ENCODE results near the gene VCPKMT.
A peak's percentile ranks its signal among the peaks of the same experiment; 100 is the strongest.

The VCPKMT gene

DNA sequence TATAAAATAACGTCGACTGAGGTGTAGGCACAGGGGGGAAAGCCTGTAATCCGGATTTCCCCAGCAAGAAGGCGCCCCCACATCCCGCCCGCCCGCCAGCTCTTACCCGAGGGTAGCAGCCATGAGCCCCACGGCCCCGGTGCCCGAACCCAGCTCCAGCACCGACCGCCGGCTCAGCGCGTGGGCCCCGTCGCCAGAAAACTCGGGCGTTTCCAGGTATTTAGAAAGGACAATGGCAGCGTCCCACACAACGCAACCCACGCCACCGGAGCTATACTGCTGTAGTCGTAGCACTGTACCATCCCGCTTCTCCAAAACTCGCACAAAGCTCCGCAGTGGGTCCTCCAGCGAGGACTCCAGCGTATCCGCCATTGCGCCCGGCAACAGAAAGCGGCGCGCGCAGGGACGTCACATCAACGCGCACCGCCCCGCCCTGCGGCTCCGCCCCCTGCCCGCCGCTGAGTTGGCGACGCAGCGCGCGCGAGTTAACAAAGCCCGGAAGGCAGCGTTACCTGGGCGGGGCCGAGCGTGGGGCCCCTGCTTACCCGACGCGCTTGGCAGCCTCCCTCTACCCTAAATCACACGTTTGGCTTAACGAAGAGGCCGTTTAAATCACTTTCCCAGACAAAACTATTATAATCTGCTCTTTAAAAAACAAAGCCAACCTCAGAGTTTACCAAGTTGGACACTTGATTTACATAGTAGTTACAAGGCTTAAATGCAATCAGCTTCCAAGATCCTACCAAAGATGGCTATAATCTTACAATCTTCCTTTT lies at the start of gene VCPKMT:
VCPKMT (minus strand) TSS at position 392 of the 776 bp plus-strand sequence; CDS start at position 372, 20 bp downstream.
- DNase-seq (ENCODE audit: low spot score) = peak; percentile 88

DNA sequence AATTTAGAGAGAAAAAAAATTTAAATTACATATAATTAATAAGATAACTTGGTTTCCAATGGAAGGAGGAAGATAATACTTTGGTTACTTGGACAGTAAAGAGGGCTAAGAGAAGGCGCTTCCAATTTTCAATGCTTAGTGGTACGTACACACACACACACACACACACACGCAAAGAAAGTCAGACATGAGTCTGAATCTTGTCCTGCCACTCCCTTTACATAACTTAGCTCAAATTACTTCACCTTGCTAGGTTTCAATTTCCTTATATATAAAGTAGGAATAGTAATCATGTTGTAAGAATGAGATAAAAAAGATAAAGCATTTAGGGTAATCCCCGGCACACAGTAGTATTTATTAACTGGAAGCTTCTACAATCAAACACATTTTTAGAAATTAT lies 39.7 kb upstream of the VCPKMT start:
- no peak for DNase-seq (ENCODE audit: low spot score)

DNA sequence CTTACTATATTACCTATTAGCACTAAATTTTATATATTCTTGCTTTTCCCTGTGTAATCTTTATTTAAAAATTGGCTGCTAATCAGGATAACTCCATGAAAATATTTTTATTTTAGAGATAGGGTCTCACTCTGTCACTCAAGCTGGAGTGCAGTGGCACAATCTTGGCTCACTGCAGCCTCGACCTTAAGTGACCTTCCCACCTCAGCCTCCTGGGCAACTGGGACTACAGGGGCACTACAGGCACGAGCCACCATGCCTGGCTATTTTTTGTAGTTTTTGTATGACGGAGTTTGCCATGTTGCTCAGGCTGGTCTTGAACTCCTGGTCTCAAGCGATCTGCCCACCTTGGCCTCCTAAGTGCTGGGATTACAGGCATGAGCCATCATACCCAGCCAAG lies 32.4 kb upstream of the VCPKMT start:
- no peak for DNase-seq (ENCODE audit: low spot score)

DNA sequence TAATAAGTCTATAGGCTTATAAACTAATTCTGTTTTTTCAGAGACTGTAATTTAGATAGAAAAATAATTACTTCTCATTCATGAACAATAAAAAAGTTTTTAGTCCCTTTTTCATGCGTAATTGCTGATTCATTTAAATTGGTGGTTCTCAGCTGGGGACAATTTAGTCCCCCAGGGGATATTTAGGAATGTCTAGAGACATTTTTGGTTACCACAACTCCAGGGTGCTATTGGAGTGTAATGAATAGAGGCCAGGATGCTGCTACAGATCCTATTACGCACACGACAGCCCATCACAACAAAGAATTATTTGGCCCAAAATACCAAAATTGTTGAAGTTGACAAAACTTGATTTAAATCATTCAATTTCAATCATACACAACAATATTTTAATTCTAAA lies 22.8 kb upstream of the VCPKMT start:
- no peak for DNase-seq (ENCODE audit: low spot score)

DNA sequence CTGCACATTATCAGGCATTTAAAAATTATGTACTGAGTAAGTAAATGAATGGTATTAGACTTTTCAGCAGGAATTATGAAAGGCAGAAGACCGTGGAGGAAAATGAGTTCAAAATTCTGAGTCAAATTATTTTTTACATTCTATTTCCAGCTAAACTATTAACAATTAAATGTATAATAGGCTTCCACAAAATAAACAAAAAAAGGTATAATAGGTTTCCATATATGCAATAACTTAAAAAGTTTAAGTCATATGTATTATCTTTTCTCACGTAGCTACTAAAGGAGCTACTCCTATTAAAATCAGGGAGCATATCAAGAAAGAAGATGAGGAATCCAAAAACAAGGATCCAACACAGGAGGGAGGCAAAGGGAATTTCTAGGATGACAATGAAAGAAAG lies 11.4 kb upstream of the VCPKMT start:
- no peak for DNase-seq (ENCODE audit: low spot score)

DNA sequence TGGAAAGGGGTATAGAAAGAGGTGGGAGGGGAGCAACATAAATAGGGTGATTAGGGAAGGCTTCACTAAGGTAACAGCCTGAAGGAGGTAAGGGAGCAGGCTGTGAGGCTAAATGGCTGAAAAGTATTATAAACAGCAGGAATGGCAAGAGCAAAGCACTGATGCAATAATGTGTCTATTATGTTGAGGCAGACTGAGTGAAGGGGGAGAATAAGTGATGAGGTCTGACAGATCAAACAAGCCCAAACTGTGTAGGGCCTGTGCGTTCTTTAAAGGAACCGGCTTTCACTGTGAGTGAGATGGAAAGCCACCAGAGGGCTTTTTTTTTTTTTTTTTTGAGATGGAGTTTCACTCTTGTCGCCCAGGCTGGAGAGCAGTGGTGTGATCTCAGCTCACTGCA lies 6.7 kb upstream of the VCPKMT start:
- DNase-seq (ENCODE audit: low spot score) = no peak

DNA sequence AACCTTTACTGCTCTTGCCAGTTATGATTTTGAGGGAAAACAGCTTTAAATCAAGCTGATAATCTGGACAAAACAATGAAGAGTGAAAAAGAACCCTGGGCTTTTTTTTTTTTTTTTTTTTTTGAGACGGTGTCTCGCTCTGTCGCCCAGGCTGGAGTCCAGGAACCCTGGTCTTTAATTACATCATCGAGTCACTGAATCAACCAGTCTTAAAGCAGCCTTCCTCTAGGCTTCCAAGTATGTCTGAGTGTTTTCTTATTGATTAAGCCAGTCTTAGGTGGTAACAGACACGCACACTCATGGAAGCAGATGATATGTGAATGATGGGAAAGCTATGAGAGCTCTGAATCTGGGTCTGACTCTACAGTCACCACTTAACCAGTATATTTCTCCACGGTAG lies 5.9 kb upstream of the VCPKMT start:
- DNase-seq (ENCODE audit: low spot score) = no peak

DNA sequence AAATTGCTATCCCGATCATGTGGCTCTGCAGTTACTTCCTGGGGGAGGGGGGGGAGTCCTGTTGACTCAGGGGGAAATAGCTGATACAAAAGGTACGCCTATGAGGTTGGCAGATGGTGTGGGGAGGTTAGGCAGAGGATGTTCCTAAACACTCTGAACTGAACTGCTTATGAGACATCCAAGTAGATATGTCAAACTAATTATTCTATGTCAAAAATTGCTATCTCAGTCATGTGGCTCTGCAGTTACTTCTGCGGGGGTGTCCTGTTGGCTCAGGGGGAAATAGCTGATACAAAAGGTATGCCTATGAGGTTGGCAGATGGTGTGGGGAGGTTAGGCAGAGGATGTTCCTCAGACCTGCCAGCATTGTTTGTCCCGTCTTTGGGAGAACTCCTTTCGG lies 5.1 kb upstream of the VCPKMT start:
- DNase-seq (ENCODE audit: low spot score) = no peak

DNA sequence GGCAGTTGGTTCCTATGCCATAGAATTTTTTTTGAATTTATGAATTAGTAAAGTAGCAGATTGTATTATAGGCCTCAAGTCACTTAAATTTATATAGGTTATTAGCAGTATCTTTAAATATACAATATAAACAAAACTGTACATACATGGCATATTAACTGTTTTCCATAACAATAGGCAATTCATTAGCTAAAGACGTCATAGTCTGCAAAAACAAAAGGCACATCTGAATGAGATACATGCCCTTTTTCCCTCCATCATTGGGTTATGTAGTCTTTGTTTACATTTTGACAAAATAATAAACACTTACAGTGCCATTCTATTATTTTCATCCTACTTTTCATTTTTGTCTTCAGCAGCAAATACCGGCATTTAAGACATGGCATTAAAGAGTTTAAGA lies 1.1 kb upstream of the VCPKMT start:
- no peak for DNase-seq (ENCODE audit: low spot score)

DNA sequence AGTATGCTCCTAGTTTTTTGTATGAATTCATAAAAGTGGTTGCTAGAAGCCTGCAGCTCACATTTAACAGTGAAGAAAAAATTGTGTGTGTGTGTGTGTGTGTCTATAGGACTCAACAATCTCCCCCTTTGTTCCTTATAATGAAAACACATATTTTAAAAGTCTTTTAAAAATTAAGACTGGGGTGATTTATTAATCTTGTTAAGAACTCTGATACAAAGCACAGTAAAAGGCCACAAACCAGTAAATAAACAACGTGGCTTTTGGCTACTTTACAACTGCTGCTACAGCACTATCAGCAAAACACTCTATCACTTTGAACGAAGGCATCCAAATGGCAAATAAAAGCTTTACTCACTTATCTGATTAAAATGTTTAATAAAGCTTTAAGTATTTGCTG lies 594 bp upstream of the VCPKMT start:
- no peak for DNase-seq (ENCODE audit: low spot score)

DNA sequence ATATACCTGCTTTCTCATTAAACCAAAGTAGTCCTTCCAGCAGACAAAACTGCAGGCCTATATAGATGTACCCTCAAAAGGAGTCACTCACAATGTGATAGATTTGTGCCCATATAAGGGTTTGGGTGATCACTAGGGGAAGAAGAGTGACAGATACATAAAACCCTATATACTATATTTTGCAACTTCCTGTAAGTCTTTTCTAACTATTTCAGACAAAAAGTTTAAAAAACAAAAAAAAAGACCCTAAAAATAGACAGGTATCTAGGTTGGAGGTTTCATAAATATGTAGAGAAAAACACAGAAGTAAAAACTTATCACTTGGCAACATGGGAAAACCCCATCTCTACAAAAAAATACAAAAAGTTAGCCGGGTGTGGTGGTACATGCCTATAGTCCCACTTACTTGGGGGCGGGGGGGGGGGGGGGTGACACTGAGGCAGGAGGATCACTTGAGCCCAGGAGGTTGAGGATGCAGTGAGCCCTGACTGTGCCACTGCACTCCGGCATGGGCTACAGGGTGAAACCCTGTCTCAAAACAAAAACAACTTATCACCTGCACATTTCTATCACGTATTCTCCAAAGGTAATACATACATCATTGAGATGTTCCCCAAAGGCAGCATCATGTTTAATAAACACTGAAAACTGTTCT lies 2.9 kb downstream of the VCPKMT start:
- DNase-seq (ENCODE audit: low spot score) = no peak

DNA sequence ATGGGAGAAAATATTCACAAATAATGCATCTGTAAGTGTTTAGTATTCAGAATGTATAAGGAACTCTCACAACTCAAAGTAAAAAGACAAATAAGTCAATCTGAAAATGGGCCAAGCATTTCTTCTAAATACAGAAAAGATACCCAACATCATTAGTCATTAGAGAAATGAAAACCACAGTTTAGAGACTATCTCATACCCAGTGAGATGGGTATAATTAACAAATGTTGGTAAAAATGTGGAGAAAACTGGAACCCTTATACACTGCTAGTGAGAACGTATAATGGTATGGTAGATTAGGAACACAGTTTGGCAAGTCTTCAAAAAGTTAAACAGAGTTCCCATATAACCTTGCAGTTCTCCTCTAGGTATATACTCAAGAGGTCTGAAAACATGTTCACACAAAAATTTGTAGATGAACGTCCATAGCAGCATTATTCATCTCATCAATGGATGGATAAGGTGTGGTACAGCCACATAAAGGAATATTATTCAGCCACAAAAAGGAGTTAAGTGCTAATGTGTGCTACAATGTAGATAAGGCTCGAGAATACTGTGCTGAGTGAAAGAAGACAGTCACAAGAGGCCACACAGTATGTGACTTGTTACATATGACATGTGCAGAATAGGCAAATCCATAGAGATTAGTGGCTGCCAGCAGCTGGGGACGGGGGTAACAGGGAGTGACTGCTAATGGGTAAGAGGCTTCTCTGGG lies 5.9 kb downstream of the VCPKMT start:
- DNase-seq (ENCODE audit: low spot score) = no peak

DNA sequence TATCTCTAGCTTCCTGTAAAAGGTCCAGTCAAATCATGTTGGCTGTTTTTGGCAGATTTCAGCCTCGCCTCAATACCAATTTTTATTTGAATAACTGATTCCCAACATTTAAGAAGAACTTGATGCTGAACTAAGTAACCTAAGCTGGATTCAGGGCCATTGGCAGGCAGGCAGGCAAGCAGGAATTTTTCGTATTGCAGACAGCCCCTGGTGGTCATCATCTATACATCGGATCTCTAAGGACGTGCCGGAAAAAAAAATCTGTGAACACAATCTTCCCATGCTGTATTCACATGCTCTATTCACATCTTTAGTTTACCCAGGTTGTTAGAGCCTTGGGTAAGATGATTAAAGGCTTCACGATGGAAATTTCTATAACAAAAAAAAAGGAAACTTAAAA lies 7.0 kb downstream of the VCPKMT start:
- DNase-seq (ENCODE audit: low spot score) = peak; percentile 22

DNA sequence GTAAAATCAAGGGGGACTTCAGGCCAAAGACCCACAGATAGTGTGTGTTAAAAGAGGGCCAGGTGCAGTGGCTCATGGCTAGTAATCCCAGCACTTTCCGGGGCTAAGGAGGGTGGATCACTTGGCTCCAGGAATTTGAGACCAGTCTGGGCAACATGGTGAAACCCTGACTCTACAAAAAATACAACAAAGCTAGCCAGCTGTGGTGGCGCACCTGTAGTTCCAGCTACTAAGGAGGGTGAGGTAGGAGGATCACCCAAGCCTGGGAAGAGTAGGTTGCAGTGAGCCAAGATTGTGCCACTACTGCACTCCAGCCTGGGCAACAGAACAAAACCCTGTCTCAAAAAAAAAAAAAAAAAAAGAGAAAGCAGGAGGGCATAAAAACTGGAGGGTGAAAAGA lies 8.5 kb downstream of the VCPKMT start:
- DNase-seq (ENCODE audit: low spot score) = no peak

DNA sequence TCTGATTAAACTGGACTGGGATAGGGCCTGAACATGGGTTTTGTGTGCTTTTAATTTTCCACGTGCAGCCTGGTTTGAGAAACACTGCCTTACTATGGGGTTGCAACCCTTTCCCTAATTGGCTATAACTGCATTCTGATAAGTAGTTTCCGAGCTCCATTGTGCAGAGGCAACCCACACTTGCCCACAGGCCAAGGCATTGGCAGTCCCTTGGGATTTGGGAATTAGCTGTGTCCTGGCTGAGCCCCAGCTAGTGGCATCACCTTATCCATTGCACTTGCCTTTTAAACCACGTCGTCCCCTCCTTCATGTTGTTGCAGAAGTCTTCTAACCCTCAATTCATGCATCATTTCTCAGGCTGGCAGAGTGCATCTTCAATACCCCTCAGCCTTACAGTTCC lies 10.2 kb downstream of the VCPKMT start:
- no peak for DNase-seq (ENCODE audit: low spot score)

DNA sequence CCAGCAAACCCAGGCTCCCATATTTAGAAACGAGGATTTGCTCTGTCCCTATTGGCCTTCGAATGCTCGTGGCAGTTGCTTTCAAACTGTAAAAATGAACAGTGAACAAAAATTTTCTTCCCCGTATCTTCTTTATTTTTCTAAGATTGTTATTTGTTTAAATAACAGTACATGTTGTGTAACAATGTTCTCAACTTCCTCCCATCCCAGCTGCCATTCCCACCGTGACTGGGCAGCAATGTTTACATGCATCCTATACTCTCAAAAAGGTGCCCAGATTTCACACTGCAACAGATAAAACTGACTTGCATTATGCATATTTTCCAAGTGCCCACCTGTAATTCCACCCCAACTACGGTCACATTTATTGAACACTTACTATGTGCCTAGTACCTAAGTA lies 12.8 kb downstream of the VCPKMT start:
- DNase-seq (ENCODE audit: low spot score) = no peak

DNA sequence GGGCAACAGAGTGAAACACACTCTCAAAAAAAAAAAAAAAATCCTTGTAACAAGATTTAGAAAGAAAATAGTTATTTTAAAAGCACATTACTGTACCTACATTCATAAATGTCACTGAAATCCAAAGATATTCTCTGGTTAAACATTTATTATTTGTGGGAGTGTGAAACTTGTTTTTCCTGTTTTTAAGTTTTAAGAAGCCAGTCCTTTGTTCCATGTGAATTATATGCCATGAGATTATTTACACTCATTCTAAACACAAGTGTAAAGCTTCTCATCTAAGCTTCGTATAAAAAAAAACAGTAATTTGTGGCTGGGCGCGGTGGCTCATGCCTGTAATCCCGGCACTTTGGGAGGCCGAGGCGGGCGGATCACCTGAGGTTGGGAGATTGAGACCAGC lies 15.0 kb downstream of the VCPKMT start:
- no peak for DNase-seq (ENCODE audit: low spot score)

DNA sequence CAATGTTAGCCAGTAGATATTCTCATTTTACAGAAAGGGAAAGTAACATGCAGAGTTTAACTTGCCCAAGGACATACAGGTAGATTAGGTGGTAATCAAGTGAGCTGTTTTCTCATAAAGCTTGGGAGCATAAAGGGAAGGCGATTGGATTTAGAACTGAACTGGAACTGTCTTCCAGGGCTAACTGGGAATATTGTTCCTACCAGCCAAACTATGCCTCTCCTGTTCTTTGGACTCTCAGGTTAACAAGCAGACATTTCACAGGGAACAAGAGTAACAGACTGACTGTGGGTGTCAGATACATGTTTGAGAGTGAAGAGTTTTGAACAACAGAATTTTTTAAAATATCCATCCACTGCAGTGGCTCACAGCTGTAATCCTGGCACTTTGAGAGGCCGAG lies 15.6 kb downstream of the VCPKMT start:
- DNase-seq (ENCODE audit: low spot score) = no peak

DNA sequence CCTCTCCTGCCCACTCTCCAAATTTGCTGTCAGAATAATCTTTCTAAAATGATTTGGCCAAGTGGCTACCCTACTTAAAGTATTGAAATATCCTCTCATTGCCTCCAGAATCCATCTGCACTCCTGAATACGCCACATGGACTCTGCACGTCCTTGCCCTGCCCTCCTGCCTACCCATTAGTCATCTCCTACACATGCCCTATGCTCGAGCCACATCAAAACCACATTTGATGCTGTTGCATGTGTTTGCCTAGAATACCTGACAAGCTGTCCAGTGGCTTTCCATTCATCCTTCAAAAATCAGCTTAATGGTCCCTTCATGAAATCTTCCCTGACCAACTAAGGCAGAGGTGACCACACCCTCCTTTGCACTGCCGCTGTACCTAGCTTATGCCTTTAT lies 17.0 kb downstream of the VCPKMT start:
- no peak for DNase-seq (ENCODE audit: low spot score)

DNA sequence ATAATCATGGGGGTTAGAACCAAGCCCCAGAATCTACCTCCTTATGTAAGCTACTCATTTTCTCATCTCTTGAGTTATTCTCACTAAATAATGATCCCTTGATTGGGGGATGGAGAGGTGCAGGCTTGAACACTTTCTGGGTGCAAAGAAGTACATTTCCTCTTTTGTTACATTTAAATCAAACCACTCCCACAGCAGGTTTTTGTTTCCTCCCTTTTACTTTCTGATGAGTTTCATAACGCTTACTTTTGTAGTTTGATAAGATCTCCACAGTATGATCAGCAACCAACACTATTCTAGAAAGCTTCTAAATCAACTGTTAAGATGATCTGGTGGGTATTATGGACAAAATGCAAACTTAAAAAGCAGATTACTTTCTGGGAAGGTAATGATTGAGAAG lies 20.5 kb downstream of the VCPKMT start:
- no peak for DNase-seq (ENCODE audit: low spot score)

DNA sequence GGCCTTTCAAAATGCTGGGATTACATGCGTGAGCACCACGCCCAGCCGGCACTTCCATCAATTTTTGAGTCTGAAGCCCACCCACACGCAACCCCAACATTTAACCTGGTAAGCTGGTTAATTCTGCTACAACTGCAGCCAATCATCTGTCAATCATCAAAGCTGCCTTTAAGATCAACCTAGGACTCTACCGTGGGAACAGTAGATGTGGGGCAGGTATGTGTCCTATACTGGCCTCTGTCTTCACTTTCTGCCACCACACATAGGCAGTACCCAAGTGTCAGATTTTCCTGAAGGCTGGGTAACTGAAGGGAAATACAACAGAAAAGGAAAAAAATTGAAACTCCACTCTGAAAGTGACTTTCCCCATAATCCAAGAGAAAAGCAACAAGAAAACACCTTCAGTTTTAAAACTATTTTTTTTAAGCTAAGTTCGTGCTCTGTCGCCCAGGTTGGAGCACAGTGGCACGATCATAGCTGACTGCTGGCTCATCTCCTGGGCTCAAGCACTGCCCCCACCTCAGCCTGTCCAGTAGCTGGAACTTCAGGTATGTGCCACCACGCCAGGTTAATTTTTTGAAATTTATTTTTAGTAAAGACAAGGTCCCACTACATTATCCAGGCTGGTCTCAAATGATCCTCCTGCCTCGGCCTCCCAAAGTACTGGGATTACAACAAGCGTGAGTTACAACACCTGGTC lies 22.2 kb downstream of the VCPKMT start:
- no peak for DNase-seq (ENCODE audit: low spot score)

DNA sequence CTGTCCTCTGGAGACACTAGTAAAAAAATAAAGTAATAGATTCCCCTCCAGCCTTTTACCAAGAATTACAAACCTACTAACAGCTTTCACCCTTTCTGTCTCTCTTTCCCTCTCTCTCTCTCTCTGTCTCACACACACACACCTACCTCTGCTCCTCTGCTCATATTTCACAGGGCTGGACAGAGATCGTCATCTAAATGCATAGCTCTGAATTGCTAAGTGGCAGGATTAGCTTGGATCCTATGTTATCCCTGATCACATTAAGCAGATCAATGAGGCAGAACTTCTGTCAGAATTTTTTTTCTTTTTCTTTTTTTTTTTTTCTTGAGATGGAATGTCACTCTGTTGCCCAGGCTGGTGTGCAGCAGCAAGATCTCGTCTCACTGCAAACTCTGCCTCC lies 22.9 kb downstream of the VCPKMT start:
- DNase-seq (ENCODE audit: low spot score) = no peak
